CD4-positive, alpha-beta T cell treated with Interleukin-10 for 1 hour (primary cell): Measurements from ENCODE around the gene OR2T11.
"Not testable (repeated sequence)": the region's sequence is repeated elsewhere in the genome, so short reads cannot be mapped to it uniquely, and the experiment has no call there.

Source experiments
- DNase-seq: peaks from one replicate; pipeline ENCODE4 v3.0.0-alpha.2; 2020

The OR2T11 gene

GRCh38 chr1:248618119-248618518 lies 16.8 kb downstream of the OR2T11 start:
- DNase-seq = no peak

GRCh38 chr1:248613742-248614141 lies 21.1 kb downstream of the OR2T11 start:
- DNase-seq = no peak

GRCh38 chr1:248611883-248612414 lies 22.9 kb downstream of the OR2T11 start:
- no peak for DNase-seq

GRCh38 chr1:248610301-248610700 lies 24.6 kb downstream of the OR2T11 start:
- no peak for DNase-seq

GRCh38 chr1:248599396-248599795 lies 35.5 kb downstream of the OR2T11 start:
- no peak for DNase-seq

GRCh38 chr1:248597589-248597988 lies 37.3 kb downstream of the OR2T11 start, which contains the start of gene OR2T10:
Gene OR2T10, minus strand, starts transcription at chr1:248597700. Its CDS starts 3,932 bp downstream, at chr1:248593768.
- DNase-seq = no peak

GRCh38 chr1:248596615-248597014 lies 38.3 kb downstream of the OR2T11 start:
- no peak for DNase-seq

- DNase-seq = no peak
Observed at GRCh38 chr1:248593226-248593625, 41.7 kb downstream of the OR2T11 start.

GRCh38 chr1:248592655-248593054 lies 42.2 kb downstream of the OR2T11 start:
- DNase-seq = no peak

GRCh38 chr1:248590055-248590454 lies 44.8 kb downstream of the OR2T11 start:
- DNase-seq = no peak

- DNase-seq = no peak
Observed at GRCh38 chr1:248589334-248589733, 45.6 kb downstream of the OR2T11 start.

- no peak for DNase-seq
Observed at GRCh38 chr1:248585266-248585665, 49.6 kb downstream of the OR2T11 start.

- DNase-seq = no peak
Observed at GRCh38 chr1:248576260-248576980, 58.5 kb downstream of the OR2T11 start.

GRCh38 chr1:248574657-248575056 lies 60.2 kb downstream of the OR2T11 start, which contains the start of gene OR2T34:
Gene OR2T34, minus strand, starts transcription at chr1:248574757. Its CDS starts 0 bp downstream, at chr1:248574757.
- DNase-seq = not testable (repeated sequence)

GRCh38 chr1:248573856-248574255 lies 61.0 kb downstream of the OR2T11 start:
- not testable (repeated sequence) for DNase-seq
